VCaP (cell line): ENCODE results near the gene PHKB.

Source experiments
- H3K27ac ChIP-seq: fragments of 450-650 bp; 2 replicates; pipeline ENCODE4 v1.5.1; 2017
- CTCF ChIP-seq: fragments of 450-650 bp; conservative IDR thresholded peaks from 2 replicates; pipeline ENCODE4 v1.5.1; 2017; ENCODE audit warnings: mild to moderate bottlenecking, moderate library complexity

Gene PHKB

GRCh38 chr16:47586121-47586520 is 125.0 kb downstream of the PHKB start:
- TF ChIP-seq CTCF = no peak
- no peak overlapping the region for H3K27ac ChIP-seq

GRCh38 chr16:47590472-47590871 is 129.3 kb downstream of the PHKB start:
- H3K27ac ChIP-seq = no peak overlapping the region
- no peak for TF ChIP-seq CTCF

- TF ChIP-seq CTCF = no peak
These were observed 131.1 kb downstream of the PHKB start for GRCh38 chr16:47592232-47592631.

GRCh38 chr16:47599512-47599911 is 138.4 kb downstream of the PHKB start:
- no peak overlapping the region for H3K27ac ChIP-seq
- TF ChIP-seq CTCF = no peak

More at GRCh38 chr16:47592232-47592631, 131.1 kb downstream of the PHKB start:
- no peak overlapping the region for H3K27ac ChIP-seq

- no peak overlapping the region for H3K27ac ChIP-seq
- no peak for TF ChIP-seq CTCF
These were observed 139.2 kb downstream of the PHKB start for GRCh38 chr16:47600376-47600775.

- H3K27ac ChIP-seq = no peak overlapping the region
These were observed 143.2 kb downstream of the PHKB start for GRCh38 chr16:47604306-47604705.

GRCh38 chr16:47611042-47611441 is 149.9 kb downstream of the PHKB start:
- no peak overlapping the region for H3K27ac ChIP-seq
- TF ChIP-seq CTCF = no peak

More at GRCh38 chr16:47604306-47604705, 143.2 kb downstream of the PHKB start:
- no peak for TF ChIP-seq CTCF
